OCI-LY3 (cell line): ENCODE measurements around the gene MRPL42.

Source experiments
- EZH2phosphoT487 ChIP-seq: fragments of 200-600 bp; shearing (Covaris generic); IDR thresholded peaks from 2 replicates; pipeline ENCODE4 v1.6.1; 2018; ENCODE audit warnings: antibody characterized with exemption, mixed run types, low read depth
- TF ChIP-seq, protein P1 (sequence below): fragments of 200-600, 300-600 bp; sonication (generic); IDR thresholded peaks from 2 replicates; pipeline ENCODE4 v1.5.1; 2014; ENCODE audit warnings: antibody characterized with exemption, low read length, low read depth

DNA sequence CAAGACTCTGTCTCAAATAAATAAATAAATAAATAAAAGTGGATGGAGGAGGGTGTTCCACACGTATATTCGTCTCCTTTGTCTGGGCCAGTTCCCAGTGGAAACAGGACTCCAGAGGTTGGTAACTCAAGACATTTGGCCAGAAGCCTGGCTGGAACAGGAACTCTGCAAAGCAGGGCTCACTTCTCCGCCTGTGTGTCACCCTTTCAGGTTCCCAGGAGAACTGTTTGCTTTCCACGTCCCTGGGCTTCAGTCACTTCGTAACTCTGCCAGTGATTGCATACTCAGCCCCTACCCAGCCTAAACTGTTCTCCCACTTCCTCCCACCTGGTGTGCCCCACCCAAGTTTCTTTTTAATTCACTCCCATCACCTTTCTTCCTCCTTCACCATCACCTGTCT, 18.5 kb upstream of the MRPL42 start:
- no peak for TF ChIP-seq EZH2phosphoT487
- TF ChIP-seq, protein P1, sequence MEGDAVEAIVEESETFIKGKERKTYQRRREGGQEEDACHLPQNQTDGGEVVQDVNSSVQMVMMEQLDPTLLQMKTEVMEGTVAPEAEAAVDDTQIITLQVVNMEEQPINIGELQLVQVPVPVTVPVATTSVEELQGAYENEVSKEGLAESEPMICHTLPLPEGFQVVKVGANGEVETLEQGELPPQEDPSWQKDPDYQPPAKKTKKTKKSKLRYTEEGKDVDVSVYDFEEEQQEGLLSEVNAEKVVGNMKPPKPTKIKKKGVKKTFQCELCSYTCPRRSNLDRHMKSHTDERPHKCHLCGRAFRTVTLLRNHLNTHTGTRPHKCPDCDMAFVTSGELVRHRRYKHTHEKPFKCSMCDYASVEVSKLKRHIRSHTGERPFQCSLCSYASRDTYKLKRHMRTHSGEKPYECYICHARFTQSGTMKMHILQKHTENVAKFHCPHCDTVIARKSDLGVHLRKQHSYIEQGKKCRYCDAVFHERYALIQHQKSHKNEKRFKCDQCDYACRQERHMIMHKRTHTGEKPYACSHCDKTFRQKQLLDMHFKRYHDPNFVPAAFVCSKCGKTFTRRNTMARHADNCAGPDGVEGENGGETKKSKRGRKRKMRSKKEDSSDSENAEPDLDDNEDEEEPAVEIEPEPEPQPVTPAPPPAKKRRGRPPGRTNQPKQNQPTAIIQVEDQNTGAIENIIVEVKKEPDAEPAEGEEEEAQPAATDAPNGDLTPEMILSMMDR, result no peak
